GM19238 (cell line): ENCODE data around the gene ZNG1B.
"Not testable (repeated sequence)": the region's sequence is repeated elsewhere in the genome, so short reads cannot be mapped to it uniquely, and the experiment has no call there.

ENCODE experiments used
- DNase-seq: peaks from one replicate; pipeline ENCODE4 v3.0.0; 2011; ENCODE audit warnings: low spot score; ENCODE audit not compliant: insufficient read length

ZNG1B gene

DNA sequence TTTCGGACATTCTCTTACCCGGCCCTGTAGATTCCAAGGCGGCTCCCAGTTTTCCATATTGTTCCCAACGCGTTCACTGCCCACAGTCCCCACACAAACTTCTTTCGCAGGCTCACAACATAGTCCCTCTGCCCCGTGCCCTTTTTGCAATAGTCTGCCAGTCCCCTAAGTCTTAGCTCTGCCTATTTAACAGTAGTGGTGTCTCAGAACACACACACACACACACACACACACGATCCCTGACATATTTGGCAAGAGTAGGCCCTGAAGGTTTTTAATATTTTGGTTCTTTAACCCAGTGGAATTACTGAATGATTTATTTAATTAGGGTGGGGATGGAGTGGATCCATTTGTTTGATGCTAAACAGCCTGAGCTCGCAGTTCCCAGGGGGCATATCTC is 105.0 kb downstream of the ZNG1B start:
- not testable (repeated sequence) for DNase-seq
